Measurements from ENCODE around the gene ARID3C.
"Not testable (repeated sequence)": the region's sequence is repeated elsewhere in the genome, so short reads cannot be mapped to it uniquely, and the experiment has no call there.

Gene ARID3C

GRCh38 chr9:34644766-34645314 lies 16.0 kb upstream of the ARID3C start:
- TF ChIP-seq CTCF (IDR thresholded peaks at IDR 0.05): no peak
- TF ChIP-seq ZFX (IDR thresholded peaks at IDR 0.05; ENCODE audit: borderline replicate concordance): no peak
- 0 out of 2 replicates have a peak overlapping the region, but pooled peaks have one; percentile 10 for H3K27ac ChIP-seq

DNA sequence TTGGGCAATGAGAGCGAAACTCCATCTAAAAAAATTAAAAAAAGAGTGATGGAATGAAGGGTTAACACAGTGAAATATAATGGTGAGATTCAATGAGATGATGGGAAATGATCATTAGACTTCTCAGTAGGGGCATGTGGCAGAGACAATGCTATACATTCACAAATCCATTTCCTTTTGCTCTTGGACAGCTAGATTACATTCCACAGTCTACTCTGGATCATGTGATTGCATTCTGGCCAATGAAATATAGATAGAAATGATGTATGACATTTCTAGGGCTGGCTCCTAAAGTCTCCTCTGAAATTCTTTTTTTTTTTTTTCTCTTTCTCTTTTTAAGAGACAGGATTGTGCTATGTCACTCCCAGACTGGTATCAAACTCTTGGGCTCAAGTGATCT lies 13.8 kb upstream of the ARID3C start:
- no peak overlapping the region for H3K27ac ChIP-seq
- TF ChIP-seq CTCF (IDR thresholded peaks at IDR 0.05) (no peak), ZFX (IDR thresholded peaks at IDR 0.05; ENCODE audit: borderline replicate concordance) (no peak)

- H3K27ac ChIP-seq: not testable (repeated sequence)
Measured at GRCh38 chr9:34639322-34639721, 10.5 kb upstream of the ARID3C start.

DNA sequence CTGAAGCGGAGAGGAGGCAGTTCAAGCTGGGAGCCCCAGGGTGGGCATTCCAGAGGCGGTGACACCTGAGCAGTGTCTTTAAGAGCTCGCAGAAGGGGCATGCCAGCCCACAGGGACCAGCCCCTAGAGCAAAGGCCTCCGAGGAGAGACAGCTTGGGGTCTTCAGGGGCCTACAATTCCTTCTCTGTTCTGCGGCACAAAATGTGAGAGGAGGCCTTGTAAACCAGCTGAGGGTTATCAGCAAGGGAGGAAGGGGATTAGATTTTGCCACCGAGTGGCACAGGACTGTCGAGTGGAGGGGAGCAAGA lies 9.2 kb upstream of the ARID3C start:
- no peak for TF ChIP-seq CTCF (IDR thresholded peaks at IDR 0.05)
- peak overlapping the region; percentile 91 for H3K27ac ChIP-seq

DNA sequence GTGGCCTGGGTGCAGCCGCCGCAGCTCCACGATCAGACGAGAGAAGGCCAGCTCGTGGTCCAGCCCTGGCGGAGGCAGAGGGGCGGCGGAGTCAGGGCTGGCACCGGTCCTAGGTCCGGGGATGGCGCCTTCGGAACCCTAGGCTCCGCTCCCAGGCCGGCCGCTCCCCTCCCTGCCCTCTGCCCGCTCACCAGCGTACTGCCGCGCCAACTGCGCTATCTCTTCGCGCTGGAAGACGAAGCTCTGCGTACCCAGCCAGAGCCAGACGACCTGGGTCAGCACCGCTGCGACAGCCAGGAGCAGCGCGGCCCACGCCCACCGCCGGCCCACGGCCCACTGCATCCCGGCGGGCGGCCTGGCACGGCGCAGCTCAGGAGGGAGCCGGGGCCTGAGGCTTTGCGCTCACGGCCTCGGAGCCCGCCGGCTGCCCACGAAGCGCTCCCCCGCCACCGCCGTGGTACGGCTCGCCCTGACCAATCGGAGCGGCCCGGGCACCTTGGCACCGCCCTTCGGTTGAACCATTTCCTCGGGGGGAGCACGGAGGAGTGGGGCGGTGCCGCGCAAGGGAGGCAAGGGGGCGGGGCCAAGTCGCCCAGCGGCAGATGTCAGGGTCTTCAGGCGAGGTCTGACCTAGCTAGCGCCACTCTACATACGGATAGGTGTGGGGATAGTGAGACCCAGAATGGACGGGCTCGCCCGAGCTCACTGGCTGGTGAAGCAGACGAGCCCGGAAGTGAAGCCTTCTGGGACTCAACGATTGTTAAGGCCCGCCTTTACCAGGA lies 8.7 kb upstream of the ARID3C start, which contains the start of gene SIGMAR1:
Gene SIGMAR1 (minus strand): TSS at position 432 of the 782 bp plus-strand sequence. CDS start 90 bp downstream, at position 342.
- H3K27ac ChIP-seq: peak within 1 kb of the TSS; percentile 91
- TF ChIP-seq CTCF (IDR thresholded peaks at IDR 0.05): no peak
- peak; percentile 44; the same call in 1 of the 2 replicates for TF ChIP-seq ZFX (IDR thresholded peaks at IDR 0.05; ENCODE audit: borderline replicate concordance)

GRCh38 chr9:34636791-34637355 lies 8.0 kb upstream of the ARID3C start:
- TF ChIP-seq CTCF (IDR thresholded peaks at IDR 0.05): no peak
- no peak for TF ChIP-seq ZFX (IDR thresholded peaks at IDR 0.05; ENCODE audit: borderline replicate concordance)
- peak overlapping the region; percentile 91 for H3K27ac ChIP-seq

DNA sequence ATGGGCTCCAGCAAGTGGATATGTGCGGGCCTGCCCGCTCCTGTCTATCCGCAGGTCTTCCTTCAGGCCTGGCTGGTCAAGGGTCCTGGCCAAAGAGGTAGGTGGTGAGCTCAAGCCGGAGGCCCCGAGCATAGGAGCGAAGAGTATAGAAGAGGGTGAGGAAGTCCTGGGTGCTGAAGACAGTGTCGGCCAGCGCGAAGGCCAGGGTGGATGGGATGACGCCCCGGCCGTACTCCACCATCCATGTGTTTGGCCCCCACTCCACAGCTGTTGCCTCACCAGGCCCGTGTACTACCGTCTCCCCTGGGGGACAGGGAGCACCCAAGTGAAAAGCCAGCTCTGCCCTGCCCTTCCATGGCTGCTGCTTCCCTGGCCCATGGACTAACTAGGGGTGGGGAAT lies 6.7 kb upstream of the ARID3C start:
- peak overlapping the region; percentile 91 for H3K27ac ChIP-seq
- no peak for TF ChIP-seq CTCF (IDR thresholded peaks at IDR 0.05)

Measured in 22Rv1 (cell line).